Left ventricle myocardium inferior (tissue), 1 donor: ENCODE results near the gene FBXL7. TPM values are rescaled to one million over a fixed set of nuclear protein-coding genes. Genes with fewer than 3 reads are reported as not detected.

Experiments used
- DNase-seq: peaks from one replicate; pipeline ENCODE4 v3.0.0-alpha.2; 2020
- H3K27ac ChIP-seq: fragments of 200-600 bp; replicated peaks from 2 replicates; pipeline ENCODE4 v1.8.0; 2021
- H3K27me3 ChIP-seq: fragments of 200-600 bp; 2 replicates; pipeline ENCODE4 v1.8.0; 2021; ENCODE audit warnings: low read depth
- H3K36me3 ChIP-seq: fragments of 200-600 bp; 2 replicates; pipeline ENCODE4 v1.8.0; 2021
- H3K4me1 ChIP-seq: fragments of 200-600 bp; 2 replicates; pipeline ENCODE4 v1.8.0; 2021
- H3K4me3 ChIP-seq: fragments of 200-600 bp; 2 replicates; pipeline ENCODE4 v1.8.0; 2021; ENCODE audit warnings: mild to moderate bottlenecking, moderate library complexity
- H3K9me3 ChIP-seq: fragments of 200-600 bp; replicated peaks from 2 replicates; pipeline ENCODE4 v1.8.0; 2021
- intact Hi-C: fragments of 100-400 bp; cut with micrococcal nuclease; formaldehyde crosslinking; loops from one replicate; pipeline ENCODE4 v1.11.0; 2022
- total RNA-seq: library from RNA; stranded (reverse); fragmentation: NEBNext Ultra II Directional; extraction: Animal tissue kit (Norgen Biotek cat#: 25700); gene quantifications from one replicate; pipeline ENCODE4 v1.2.1, GENCODE V29; 2021
- TF ChIP-seq, protein P1 (sequence below): fragments of 200-600 bp; IDR thresholded peaks from 2 replicates; pipeline ENCODE4 v1.8.0; 2021; ENCODE audit warnings: antibody characterized with exemption, mild to moderate bottlenecking, borderline replicate concordance
- donor health status: DM: no; HTN: yes; CAD: no; lungs with severe emphysema.

Gene FBXL7
- total RNA-seq, 1 donor from 2014 or later: 27.7 TPM

DNA sequence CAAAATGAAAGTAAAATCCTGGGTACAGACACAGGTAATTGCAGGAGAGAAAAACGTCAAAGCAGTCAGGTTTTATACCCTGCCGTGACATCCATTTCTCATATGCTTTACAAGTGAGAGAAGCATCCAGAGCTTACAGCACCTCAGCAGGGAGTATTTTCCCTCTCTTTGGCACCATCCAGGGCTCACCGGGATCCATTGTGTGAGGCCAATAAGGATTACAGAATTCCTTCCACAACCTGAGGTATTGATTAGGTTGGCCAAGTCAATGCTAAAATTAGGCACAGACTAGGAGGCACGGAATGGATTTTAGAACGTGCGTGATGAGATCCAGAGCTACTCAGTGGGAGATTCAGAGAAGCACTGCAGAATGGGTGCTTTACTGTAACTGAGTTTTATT is 296.6 kb downstream of the FBXL7 start:
- H3K36me3 ChIP-seq: no peaks in the 10 kb centered on the region
- peaks cover 70% of the 10 kb centered on the region for H3K4me1 ChIP-seq
- H3K4me3 ChIP-seq: no peak overlapping the region
- TF ChIP-seq, protein P1, sequence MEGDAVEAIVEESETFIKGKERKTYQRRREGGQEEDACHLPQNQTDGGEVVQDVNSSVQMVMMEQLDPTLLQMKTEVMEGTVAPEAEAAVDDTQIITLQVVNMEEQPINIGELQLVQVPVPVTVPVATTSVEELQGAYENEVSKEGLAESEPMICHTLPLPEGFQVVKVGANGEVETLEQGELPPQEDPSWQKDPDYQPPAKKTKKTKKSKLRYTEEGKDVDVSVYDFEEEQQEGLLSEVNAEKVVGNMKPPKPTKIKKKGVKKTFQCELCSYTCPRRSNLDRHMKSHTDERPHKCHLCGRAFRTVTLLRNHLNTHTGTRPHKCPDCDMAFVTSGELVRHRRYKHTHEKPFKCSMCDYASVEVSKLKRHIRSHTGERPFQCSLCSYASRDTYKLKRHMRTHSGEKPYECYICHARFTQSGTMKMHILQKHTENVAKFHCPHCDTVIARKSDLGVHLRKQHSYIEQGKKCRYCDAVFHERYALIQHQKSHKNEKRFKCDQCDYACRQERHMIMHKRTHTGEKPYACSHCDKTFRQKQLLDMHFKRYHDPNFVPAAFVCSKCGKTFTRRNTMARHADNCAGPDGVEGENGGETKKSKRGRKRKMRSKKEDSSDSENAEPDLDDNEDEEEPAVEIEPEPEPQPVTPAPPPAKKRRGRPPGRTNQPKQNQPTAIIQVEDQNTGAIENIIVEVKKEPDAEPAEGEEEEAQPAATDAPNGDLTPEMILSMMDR: no peak
- DNase-seq: no peak
- intact Hi-C loops: no loop called here
- H3K27me3 ChIP-seq: no peaks in the 10 kb centered on the region
- H3K9me3 ChIP-seq: no peaks in the 10 kb centered on the region
- H3K27ac ChIP-seq: no peak overlapping the region

DNA sequence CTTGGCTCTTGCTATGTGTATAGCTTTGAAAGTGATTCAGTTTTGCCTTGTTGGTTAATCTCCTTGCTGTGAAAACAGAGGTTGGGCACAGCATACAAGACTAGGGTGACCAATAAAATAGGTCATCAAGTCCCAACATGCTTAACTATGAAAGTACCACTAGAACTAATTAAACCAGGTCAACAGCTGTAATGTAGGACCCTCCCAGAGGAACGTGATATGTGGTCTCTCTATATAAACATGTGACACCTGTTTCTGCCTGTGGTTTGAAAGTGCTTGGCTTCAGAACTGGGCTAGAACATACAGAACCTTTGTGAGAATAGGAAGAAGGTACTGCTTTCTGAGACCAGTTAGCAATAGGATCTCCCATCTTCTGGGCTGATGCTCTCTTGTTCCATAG is 297.1 kb downstream of the FBXL7 start:
- H3K27ac ChIP-seq: no peak overlapping the region
- intact Hi-C loops: no loop called here
- TF ChIP-seq, protein P1: no peak

DNA sequence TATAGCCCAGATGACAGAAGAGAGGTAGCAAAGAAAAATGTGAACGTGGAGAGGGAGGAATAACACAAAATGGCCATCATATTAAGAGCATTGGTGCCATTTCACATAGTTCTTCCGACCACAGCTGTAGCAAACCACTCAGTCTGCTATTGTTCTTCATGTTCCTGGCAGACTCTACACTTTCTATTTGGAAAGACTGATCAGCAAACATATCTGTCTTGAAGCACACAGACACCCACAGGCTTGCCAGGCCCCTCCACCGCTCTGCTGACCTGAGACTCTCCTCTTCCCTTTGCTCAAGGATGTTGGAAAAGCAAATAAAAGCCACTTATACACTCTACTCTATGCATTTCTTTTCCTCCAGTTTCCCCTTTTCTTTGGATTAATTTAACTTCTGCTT is 298.0 kb downstream of the FBXL7 start:
- TF ChIP-seq, protein P1: no peak
- intact Hi-C loops: no loop called here
- Histone ChIP-seq H3K4me1 (peaks cover 59% of the 10 kb centered on the region), H3K27ac (no peak overlapping the region), H3K27me3 (no peaks in the 10 kb centered on the region), H3K36me3 (no peaks in the 10 kb centered on the region), H3K4me3 (no peak overlapping the region), H3K9me3 (no peaks in the 10 kb centered on the region)
- no peak for DNase-seq

More for the DNA sequence above, 297.1 kb downstream of the FBXL7 start:
- Histone ChIP-seq H3K27me3 (no peaks in the 10 kb centered on the region), H3K9me3 (no peaks in the 10 kb centered on the region), H3K4me3 (no peak overlapping the region), H3K36me3 (no peaks in the 10 kb centered on the region), H3K4me1 (peaks cover 64% of the 10 kb centered on the region)
- DNase-seq: no peak

DNA sequence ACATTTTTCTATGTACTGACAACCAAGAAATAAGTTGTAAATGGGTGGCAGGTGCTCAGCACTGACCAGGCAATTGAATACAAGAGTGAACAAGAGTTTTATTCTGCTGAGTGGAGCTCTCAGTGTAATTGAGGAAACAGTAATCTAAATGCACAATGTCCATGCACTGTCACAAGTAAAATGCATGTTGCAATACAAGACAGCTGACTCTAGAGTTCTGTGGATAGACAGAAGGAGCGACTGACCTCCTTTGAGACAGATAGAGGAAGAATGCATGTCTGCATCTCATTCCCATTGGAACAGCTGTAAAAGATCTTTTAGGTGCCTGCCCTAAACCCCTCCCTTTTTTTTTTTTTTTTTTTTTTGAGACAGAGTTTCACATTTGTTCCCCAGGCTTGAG is 299.0 kb downstream of the FBXL7 start:
- TF ChIP-seq, protein P1: no peak
- H3K4me1 ChIP-seq: peaks cover 52% of the 10 kb centered on the region
- no peak overlapping the region for H3K27ac ChIP-seq
- no peaks in the 10 kb centered on the region for H3K27me3 ChIP-seq
- DNase-seq: no peak
- H3K36me3 ChIP-seq: no peaks in the 10 kb centered on the region
- intact Hi-C loops: no loop called here
- H3K9me3 ChIP-seq: no peaks in the 10 kb centered on the region
- H3K4me3 ChIP-seq: no peak overlapping the region

DNA sequence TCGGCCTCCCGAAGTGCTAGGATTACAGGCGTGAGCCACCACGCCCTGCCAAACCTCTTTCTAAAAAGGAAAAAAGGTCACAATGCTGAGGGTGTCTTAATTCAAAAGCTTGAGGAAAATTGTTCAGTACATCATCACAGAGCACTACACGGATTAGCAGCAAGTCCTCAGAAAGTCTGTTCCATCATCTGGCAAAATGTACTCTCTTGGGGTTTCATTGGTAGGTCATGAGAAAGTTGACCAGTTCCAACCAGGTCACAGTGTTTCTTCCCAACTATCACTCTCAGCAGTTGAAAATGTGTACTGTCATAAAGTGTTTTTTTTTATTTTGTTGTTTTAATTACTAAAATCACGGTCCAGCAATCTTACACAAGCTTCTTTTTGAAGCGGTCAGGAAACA is 299.6 kb downstream of the FBXL7 start:
- Histone ChIP-seq H3K27me3 (no peaks in the 10 kb centered on the region), H3K27ac (no peak overlapping the region), H3K36me3 (no peaks in the 10 kb centered on the region), H3K9me3 (peaks cover 5% of the 10 kb centered on the region), H3K4me3 (no peak overlapping the region), H3K4me1 (peaks cover 46% of the 10 kb centered on the region)
- TF ChIP-seq, protein P1: no peak
- no peak for DNase-seq
- intact Hi-C loops: no loop called here

DNA sequence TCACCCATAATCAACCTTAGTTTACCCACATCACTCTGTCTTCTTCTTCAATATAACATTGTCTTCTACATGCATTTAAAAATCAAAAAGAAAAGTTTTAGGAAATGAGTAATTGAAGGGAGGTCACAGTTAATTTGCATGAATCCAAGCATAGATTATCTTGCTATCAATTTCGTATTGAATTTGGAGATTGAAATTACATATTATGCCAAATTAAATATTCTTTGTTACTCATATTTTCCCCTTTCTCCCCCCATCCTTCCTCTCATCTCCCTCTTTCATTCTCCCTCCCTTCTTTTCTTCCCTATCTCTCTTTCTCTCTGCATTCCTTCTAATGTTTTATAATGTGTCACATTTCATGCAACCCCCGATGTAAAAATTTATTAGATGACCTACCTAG is 303.3 kb downstream of the FBXL7 start:
- intact Hi-C loops: no loop called here
- Histone ChIP-seq H3K36me3 (no peaks in the 10 kb centered on the region), H3K4me3 (no peak overlapping the region), H3K27me3 (no peaks in the 10 kb centered on the region), H3K9me3 (peaks cover 10% of the 10 kb centered on the region), H3K4me1 (peaks cover 29% of the 10 kb centered on the region), H3K27ac (no peak overlapping the region)
- TF ChIP-seq, protein P1: no peak
- no peak for DNase-seq
